Measurements from ENCODE around the gene ZIC2. TPM values are rescaled to one million over a fixed set of nuclear protein-coding genes. Genes with fewer than 3 reads are reported as not detected.

Gene ZIC2
- total RNA-seq, 4 donors from 2014 or later, result 0.10 TPM; not detected in 3

- intact Hi-C loops (cut with DNase I; ENCODE audit: low total_unique reads), result no loop called here
- H3K4me3 ChIP-seq (ENCODE audit: low read depth, poor library complexity, severe bottlenecking), result no peak overlapping the region
- DNase-seq (ENCODE audit: low spot score in 2 of 2), result no peak
- no peak for TF ChIP-seq POLR2A (IDR thresholded peaks at IDR 0.05)
- TF ChIP-seq CTCF (IDR thresholded peaks at IDR 0.05), result no peak
- 15% methylated on average over 30 to 33 of the region's 34 CpGs for WGBS, 2 donors
These were observed 6.5 kb upstream of the ZIC2 start for GRCh38 chr13:99974939-99975561.

- no peak overlapping the region for H3K4me3 ChIP-seq (ENCODE audit: low read depth, poor library complexity, severe bottlenecking)
- WGBS, 2 donors, result 32 to 39% methylated on average over 19 of the region's 19 CpGs
- intact Hi-C loops (cut with DNase I; ENCODE audit: low total_unique reads), result no loop called here
- DNase-seq (ENCODE audit: low spot score in 2 of 2), result no peak
- TF ChIP-seq CTCF (IDR thresholded peaks at IDR 0.05), result no peak
- TF ChIP-seq POLR2A (IDR thresholded peaks at IDR 0.05), result no peak
These were observed 6.0 kb upstream of the ZIC2 start for GRCh38 chr13:99975626-99976025.

GRCh38 chr13:99976575-99976974 lies 5.0 kb upstream of the ZIC2 start:
- H3K4me3 ChIP-seq (ENCODE audit: low read depth, poor library complexity, severe bottlenecking), result no peak overlapping the region
- 62 to 64% methylated on average over 5 of the region's 5 CpGs for WGBS, 2 donors
- DNase-seq (ENCODE audit: low spot score in 2 of 2), result no peak
- TF ChIP-seq POLR2A (IDR thresholded peaks at IDR 0.05) (no peak), CTCF (IDR thresholded peaks at IDR 0.05) (no peak)
- intact Hi-C loops (cut with DNase I; ENCODE audit: low total_unique reads), result no loop called here

GRCh38 chr13:99977334-99977911 lies 4.2 kb upstream of the ZIC2 start:
- intact Hi-C loops (cut with DNase I; ENCODE audit: low total_unique reads), result no loop called here
- H3K4me3 ChIP-seq (ENCODE audit: low read depth, poor library complexity, severe bottlenecking), result no peak overlapping the region
- DNase-seq (ENCODE audit: low spot score in 2 of 2), result no peak

GRCh38 chr13:99977912-99978798 lies 3.4 kb upstream of the ZIC2 start:
- DNase-seq (ENCODE audit: low spot score in 2 of 2), result no peak
- H3K4me3 ChIP-seq (ENCODE audit: low read depth, poor library complexity, severe bottlenecking), result no peak overlapping the region
- intact Hi-C loops (cut with DNase I; ENCODE audit: low total_unique reads), result no loop called here
- no peak for TF ChIP-seq CTCF (IDR thresholded peaks at IDR 0.05)
- TF ChIP-seq POLR2A (IDR thresholded peaks at IDR 0.05), result no peak
- 17 to 27% methylated on average over 52 of the region's 52 CpGs for WGBS, 2 donors

More at GRCh38 chr13:99977334-99977911, 4.2 kb upstream of the ZIC2 start:
- WGBS, 2 donors, result 46 to 53% methylated on average over 7 of the region's 7 CpGs
- TF ChIP-seq CTCF (IDR thresholded peaks at IDR 0.05) (no peak), POLR2A (IDR thresholded peaks at IDR 0.05) (no peak)

Measured in lower leg skin (tissue), 4 donors.